NCI-H2029 (cell line): Measurements from ENCODE around the gene TPGS1.

Experiments
- DNase-seq: peaks from one replicate; lab custom pipeline; 2025; lab: John Stamatoyannopoulos, UW

TPGS1 gene, protein sequence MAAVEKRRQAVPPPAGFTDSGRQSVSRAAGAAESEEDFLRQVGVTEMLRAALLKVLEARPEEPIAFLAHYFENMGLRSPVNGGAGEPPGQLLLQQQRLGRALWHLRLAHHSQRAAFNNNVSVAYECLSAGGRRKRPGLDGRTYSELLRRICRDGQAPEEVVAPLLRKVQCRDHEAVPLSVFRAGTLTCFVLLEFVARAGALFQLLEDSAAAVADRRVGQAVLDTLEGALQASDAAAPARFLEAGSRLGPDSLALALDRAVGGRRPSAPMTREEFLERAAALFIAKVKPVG

DNA sequence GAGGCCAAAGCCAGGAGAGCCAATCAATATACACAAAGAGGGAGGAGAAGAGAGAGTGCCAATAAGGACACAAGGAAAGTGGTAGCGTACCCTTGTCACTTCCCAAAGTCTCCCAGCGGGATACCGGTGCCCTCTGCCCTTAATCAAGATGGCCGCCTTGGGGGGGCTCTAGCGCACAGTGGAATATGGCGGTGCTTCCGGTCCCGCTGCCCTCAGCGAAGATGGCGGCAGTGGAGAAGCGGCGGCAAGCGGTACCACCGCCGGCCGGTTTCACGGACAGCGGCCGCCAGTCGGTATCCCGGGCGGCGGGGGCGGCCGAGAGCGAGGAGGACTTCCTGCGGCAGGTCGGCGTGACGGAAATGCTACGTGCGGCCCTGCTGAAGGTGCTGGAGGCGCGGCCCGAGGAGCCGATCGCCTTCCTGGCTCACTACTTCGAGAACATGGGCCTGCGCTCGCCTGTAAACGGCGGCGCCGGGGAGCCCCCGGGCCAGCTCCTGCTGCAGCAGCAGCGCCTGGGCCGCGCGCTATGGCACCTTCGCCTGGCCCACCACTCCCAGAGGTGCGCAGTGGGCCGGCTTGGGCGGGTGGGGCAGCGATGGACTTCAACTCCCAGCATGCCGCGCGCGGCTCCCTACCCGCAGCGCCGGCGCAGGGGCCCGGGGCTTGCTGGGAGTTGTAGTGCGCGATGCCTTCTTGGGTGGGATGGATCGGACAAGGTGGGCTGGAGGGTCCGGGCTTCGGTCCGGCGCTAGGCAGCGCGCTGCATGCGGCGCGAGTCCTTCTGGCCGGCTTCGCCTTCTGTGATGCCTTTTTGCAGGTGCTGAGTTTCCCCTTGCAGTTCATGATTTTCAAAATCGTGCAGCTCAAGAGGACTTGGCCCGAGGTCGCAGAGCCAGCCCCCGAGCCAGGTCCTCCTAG lies at the start of gene TPGS1:
Gene TPGS1, plus strand, starts transcription at position 212 of the 918 bp plus-strand sequence. Its CDS starts 10 bp downstream, at position 222.
- peak; percentile 43 for DNase-seq

DNA sequence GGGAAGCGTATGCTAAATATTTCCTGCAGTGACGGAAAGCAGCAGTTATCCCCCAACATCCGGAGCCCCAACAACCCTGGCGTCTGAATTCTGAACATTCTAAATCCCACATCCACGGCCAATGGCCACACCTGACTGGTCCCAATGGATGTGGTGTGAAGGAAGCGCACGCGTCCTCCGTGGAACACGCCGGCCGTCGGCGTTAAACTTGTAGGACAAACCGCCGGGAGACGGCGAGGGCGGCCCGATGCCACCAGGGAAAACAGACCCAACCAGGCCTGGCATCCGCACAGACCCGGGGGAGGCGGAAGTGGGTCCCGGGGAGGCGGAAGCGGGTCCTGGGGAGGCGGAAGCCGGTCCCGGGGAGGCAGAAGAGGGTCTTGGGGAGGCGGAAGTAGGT lies 49.7 kb upstream of the TPGS1 start:
- no peak for DNase-seq

DNA sequence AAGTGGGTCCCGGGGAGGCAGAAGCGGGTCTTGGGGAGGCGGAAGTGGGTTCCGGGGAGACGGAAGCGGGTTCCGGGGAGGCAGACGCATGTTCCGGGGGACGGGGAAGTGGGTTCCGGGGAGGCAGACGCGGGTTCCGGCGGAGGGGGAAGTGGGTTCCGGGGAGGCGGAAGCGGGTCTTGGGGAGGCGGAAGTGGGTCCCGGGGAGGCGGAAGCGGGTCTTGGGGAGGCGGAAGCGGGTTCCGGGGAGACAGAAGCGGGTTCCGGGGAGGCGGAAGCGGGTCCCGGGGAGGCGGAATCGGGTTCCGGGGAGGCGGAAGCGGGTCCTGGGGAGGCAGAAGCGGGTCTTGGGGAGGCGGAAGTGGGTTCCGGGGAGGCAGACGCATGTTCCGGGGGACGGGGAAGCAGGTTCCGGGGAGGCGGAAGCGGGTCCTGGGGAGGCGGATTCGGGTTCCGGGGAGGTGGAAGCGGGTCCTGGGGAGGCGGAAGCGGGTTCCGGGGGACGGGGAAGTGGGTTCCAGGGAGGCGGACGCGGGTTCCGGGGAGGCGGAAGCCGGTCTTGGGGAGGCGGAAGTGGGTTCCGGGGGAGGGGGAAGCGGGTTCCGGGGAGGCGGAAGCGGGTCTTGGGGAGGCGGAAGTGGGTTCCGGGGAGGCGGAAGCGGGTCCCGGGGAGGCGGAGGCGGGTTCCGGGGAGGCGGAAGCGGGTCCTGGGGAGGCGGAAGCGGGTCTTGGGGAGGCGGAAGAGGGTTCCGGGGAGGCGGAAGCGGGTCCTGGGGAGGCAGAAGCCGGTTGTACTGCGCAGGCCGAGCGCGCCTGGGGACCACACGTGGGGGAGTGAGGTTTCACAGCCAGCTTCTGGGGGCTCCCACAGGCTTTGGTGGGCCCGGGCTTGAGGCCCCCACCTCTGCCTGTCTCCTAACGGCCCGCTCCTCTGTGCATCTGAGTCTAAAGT lies 48.9 kb upstream of the TPGS1 start:
- no peak for DNase-seq

DNA sequence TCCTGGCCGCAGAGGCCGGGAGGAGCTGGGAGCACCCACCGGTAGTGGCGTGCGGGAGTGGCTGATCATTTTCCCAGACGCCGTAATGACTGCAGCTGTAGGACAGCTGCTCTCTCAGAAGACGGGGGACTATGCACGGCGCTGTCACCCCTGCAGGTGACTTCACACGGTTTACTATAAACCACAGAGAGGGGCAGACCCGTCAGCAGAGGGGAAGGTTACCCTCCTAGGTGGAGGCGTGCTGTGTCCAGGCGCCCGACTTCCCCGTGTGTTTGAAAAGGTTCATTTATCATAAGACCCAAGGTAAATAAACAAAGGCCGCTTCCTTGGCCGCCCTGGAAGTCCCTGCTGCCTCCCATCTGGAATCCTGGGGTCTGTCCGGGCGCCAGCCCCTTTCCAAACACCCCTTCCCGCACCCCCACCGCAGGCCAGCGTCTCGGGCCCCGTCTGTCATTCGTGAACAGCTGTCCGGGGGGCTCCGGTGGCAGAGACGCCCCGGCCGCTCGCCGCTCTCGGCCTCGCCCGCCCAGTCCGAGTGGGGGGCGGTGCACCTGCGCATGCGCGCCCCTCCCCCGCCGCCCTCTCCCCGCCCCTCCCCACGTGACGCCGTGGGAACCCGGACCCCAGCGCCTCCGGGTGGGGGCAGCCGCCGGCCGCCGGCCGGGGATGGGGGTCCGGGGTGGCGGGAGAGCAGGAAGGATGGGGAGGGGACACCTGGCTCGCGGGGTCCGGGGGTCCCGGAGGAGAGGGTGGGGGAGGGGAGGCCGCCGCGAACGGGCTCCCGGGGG lies 47.4 kb upstream of the TPGS1 start:
- DNase-seq, result peak; percentile 45

DNA sequence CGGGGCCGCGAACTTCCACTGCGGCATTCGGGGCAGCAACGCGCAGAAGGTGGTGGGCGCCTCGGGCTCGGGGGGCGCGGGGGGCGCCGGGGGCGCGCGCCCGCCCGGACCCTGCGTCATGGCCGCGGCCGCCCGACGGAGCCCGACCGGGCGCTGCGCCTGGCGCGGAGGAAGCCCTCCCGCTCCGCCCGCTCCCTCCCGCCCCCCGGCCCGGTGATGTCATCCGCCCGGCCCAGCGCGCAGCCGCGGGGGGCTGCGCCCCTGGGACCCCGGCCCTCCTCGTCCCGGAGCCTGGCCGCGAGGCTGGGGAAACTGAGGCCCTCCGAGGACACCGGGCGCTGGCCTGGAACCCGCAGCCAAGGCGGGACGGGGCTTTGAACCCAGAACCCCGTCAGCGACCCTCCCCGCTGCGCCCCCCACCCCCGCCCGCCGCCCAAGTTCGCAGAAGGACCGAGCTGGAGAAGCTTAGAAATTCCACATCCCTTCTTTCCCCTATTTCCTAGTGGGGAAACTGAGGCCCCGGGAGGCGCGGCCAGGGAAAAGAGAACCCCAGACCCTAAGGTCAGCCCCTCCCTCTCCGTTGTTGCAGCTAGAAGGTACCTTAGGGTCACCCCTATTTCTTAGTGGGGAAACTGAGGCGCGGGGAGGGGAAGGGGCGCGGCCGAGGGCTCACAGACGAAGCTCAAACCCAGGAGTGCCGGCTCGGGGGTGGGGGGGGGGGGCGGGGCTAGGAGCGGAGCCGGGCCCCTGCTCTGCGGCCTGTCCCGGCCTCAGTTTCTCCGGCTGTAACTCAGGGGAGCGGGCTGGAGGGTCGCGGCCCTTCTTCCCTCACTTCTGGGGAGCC lies 46.2 kb upstream of the TPGS1 start, which contains the start of gene SHC2:
Gene SHC2, minus strand, starts transcription at position 157 of the 844 bp plus-strand sequence. Its CDS starts 37 bp downstream, at position 120.
- peak; percentile 4 for DNase-seq

DNA sequence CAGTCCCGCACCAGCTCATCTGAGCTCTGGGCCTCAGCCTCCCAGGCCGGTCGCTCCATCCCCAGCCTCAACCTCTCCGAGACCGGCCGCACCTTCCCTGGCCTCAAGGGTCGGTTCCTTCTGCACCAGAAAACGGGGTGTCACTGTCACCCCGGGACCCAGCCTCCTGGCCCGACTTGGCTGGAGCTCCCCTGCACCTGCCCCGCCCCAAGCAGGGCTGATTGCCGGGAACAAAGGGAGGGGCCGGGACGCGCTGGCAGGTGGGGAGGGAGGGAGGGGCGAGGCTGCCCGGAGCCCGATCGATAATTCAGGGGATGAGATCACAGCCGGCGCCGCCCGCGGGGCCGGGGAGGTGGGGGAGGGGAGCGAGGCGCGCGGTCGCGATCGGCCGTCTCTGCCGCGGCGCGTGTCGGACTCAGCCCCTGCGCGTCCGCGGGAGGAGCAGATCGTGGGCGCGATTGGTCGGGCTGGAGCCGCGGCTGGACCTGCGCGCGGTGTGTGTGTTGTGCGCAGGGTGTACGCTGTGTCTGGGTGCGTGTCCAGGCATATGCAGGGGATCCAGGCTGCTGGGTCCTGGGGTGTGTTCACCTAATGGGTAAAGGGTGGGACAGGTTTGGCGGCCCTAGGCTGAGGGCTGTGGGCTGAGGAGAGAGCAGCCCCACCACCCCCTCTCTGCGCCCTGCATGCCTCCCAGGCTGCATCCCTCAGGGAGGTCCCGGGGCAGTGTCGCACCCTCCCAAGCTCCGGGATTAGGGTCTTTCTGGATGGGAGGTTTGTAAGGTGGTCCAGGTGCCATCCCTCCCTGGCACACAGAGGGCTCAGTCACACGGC lies 45.4 kb upstream of the TPGS1 start:
- DNase-seq, result peak; percentile 66

DNA sequence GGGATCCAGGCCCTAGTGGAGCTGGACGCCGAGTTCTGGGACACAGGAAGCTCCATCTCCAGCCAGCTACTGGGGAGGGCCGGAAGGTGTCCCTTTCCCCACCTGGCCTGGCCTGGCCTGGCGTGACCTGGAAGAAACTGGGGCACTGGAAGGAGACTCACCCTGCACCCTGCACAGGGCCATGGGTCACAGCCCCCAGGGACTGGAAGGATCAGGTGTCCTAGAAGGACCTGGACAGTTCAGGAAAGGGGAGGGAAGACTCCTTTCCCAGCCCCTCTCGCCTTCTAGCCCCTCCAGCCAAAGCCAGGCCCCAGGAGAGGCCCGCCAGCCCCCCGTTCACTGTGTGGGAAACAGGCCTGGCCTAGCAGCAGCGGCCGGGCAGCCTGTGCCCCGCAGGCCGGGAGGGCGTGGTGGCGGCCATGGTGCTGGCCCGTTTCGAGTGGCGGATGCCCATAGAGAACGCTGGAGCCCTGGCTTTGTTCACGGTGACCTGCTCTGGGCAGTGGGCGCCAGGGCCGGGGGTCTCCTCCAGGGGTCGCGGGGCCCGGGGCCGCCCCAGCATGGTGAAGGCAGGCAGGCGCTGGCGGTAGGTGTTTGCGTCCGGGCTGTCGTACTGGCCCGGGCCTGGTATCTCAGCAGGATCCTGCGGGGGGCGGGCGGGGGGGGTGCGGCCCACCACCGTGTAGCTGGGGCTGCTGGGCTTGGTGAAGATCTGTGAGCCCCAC lies 43.7 kb upstream of the TPGS1 start:
- no peak for DNase-seq

DNA sequence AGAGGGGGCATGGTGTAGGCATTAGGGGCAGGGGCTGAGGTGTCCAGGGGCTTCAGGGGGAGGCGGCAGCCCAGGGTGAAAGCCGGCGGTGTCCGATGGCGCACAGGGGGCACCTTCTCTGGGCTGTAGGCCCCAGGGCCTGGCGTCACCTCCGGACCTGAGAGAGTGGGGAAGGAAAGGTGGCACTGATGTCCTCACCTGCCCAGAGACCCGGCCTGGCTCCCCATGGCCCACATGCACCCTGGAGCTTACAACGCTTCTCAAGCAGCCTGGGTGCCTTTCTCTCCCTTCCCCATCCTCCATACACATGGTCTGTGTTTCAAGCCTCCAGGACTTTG lies 43.1 kb upstream of the TPGS1 start:
- no peak for DNase-seq

DNA sequence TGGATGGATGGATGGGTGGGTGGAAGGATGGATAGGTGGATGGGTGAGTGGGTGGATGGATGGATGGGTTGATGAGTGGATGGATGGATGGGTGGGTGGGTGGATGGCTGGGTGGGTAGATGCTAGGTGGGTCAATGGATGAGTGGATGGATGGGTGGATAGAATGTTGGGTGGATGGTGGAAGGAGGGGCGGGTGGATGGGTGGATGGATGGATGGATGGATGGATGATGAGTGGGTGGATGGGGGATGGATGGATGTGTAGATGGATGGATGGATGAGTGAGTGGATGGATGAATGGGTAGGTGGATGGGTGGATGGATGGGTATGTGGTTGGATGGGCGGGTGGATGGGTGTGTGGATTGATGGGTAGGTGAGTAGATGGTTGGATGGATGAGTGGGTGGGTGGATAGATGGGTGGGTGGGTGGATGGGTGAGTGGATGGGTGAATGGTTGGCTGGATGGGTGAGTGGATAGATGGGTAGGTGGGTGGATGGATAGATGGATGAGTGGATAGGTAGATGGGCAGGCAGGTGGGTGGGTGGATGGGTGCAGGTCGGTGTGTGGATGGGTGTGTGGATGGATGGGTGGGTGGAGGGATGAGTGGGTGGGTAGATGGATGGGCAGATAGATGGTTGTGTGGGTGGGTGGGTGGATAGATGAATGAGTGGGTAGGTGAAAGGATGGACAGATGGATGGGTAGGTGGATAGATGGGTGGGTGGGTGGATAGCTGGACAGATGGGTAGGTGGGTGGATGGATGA lies 42.1 kb upstream of the TPGS1 start:
- no peak for DNase-seq

DNA sequence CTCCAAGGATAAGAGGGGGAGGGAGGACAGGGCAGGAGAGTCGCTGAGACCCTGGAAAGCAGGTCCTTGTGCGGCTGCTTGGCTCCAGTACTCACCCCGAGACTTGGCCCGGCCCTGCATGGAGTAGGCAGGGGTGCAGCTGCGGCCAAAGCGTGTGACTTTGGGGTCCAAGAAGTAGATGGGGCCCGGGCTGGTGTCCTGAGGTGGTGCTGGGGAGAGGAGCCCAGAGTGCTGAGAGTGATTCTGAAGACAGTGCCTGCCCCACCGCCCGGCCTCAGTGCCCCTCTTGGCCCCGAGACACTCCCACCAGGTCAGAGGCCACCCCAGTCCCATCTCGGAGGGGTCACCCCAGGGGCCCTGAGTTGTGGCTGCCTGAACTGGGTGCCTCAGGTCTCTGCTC lies 39.7 kb upstream of the TPGS1 start:
- DNase-seq, result no peak

DNA sequence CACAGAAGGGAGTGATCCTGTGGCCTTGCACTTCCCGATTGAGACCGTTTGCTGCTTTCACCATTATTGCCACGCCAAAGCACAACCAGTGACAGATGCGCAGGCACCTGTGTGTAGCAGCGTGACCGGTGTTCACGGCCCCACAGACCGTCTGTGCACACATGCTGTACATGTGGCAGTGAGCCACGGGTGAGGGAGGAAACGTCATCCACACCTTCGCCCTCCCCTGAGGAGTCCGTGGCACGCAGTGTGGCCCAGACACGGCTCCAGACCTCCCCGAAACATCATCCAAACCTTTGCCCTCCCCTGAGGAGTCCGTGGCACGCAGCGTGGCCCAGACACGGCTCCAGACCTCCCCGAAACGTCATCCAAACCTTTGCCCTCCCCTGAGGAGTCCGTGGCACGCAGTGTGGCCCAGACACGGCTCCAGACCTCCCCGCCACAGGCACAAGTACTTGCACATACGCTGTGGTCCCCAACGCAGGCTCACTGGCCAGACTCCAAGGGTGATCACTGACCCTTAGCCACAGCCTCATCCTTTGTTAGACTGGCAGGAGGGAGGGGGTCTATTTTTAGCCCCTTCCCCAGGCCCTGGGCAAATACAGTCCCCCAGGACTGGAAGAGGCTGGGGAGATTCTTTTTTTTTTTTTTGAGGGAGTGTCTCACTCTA lies 38.6 kb upstream of the TPGS1 start:
- no peak for DNase-seq

DNA sequence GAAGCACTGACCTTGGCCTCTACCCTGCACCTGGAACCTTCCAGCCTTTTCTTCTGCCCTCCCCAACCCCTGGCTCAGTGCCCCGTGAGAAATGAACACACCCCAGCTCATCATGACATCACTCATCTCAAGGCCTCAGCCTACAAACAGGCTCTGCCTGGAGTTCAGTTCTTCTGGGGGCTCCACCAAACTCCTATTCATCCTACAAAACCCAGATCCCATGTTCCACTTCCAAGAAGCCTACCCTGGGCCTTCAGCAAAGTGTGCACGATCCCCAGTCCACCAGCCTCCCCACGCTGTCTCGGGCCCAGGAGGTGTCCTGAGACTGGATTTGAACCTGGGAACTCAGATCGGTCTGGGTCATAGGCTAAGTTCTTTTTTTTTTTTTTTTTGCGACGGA lies 37.5 kb upstream of the TPGS1 start:
- no peak for DNase-seq

DNA sequence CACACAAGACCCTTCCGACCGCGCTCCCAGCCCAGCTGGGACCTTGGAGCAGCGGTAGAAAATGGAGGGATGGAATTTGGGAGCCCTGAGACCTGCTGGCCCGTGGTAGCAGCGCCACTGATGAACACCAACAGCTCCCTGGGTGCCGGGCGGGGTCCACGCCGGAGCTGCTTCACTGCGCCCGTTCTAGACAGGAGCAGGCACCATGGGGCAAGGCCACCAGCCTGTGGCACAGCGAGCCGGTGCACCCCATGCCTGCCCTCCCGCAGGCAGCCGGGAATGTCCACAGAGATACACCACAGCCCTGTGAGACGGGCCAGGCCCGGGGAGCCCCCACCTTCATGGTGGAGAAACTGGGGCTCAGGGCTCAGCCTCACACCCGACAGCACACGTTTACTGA lies 36.6 kb upstream of the TPGS1 start:
- DNase-seq, result no peak

DNA sequence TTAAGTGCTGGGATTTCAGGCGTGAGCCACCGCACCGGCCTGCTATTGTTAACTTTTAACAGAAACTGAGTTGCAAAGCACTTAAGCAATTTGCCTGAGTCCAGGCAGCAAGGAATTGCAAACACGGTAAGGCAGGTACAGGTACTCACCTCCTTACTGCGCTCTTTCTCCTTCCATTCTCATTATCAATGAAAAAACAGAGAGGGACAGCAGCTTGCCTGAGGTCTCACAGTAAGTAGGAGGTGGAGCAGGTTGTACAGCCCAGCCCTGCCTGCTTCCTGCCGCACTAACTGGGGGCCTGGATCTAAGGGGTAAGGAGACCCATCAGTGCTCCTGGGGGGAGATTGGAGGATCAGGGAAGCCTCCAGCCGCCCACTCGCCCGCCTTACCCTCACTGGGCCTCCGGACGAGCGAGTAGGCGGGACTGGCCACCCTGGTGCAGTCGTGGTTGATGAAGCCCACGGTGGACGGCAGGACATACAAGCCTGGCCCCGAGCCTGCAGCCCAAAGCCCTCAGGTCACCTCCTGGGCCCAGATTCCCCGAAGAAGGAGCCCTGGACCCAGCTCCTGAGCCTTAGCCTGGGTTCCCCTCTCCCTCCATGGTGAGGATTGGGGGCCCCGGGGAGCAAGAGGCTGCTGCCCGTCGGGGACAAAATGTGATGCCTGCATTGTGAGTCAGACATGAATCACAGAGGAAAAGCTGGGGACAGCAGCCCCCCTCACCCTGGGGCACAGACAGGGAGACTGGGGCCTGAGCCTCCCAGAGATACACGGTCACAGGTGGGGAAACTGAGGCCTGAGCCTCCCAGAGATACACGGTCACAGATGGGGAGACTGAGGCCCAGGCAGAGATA lies 35.1 kb upstream of the TPGS1 start:
- no peak for DNase-seq

DNA sequence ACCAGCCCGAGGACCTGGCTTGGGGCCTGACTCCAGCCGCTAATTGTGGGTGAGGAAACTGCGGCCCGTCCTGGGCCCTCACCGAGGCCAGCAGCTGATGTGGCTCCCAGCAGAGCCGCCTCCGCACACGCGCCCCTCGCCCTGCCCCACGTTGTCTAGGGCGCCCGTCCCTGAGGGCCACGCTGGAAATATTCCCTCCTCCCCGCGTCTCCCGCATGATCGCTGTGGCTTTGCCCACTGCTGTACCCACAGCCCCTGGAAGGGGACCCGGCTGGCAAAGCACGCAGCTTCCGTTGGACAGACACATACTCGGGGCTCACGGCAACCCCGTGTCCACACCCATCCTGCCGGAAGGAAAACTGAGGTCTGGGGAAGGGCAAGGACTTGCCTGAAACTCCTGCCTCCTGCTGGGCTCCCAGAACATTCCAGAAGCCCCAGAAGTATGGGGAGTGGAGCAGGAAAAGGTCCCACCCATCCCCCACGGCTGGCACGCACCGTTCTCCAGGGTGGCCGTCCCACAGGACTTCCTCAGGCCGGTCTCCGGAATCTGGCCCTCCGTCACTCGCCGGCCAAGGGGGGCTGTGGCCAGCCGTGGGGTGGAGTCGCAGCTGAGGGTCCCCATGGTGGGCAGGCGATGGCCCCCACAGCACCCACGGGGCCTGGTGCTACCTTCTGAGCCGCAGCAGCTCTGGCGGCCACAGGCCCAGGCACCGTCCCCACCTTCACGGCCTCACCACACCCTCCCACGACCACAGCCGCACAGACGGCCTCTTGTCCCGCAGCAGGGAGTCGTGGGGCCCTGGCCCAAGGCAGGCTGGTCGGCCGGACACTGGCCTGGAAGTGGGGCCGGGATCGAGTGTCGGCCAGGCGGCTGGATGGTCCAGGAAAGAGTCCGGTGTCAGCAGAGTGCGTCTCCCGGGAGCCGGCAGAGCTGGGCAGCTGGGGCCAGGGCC lies 32.9 kb upstream of the TPGS1 start:
- DNase-seq, result no peak
